Tibial artery (tissue), 4 donors: ENCODE results near the gene SH3TC2.

ENCODE experiments used
- DNase-seq, 2 donors: peaks; one replicate each; pipeline ENCODE4 v3.0.0-alpha.2; 2019
- H3K27ac ChIP-seq, 2 donors: fragments of 200-600 bp; sonication (generic) in 1 of 2; 1 replicate in 1 of 2; 2 replicates in 1 of 2; pipeline ENCODE4 v1.5.1; 2018 to 2019; ENCODE audit warnings: mild to moderate bottlenecking in 1 of 2
- H3K27me3 ChIP-seq, 2 donors: fragments of 200-600 bp; sonication (generic) in 1 of 2; one replicate each; pipeline versions ENCODE4 v1.5.1 to v1.6.0; 2016 to 2019
- H3K36me3 ChIP-seq, 3 donors: fragments of 200-600 bp; sonication (generic) in 2 of 3; one replicate each; pipeline ENCODE4 v1.5.1; 2016 to 2019; ENCODE audit warnings: mild to moderate bottlenecking in 2 of 3
- H3K4me1 ChIP-seq, 4 donors: fragments of 200-600 bp; sonication (generic) in 2 of 4; 1 replicate in 3 of 4; 2 replicates in 1 of 4; pipeline ENCODE4 v1.5.1; 2016 to 2019
- H3K4me3 ChIP-seq, 2 donors: fragments of 200-600 bp; sonication (generic) in 1 of 2; 1 replicate in 1 of 2; 2 replicates in 1 of 2; pipeline ENCODE4 v1.5.1; 2018 to 2019; ENCODE audit warnings: mild to moderate bottlenecking in 2 of 2
- H3K9me3 ChIP-seq, 3 donors: fragments of 200-600 bp; sonication (generic) in 1 of 3; one replicate each; pipeline ENCODE4 v1.5.1; 2016 to 2019
- CTCF ChIP-seq, 2 experiments: fragments of 200-600 bp in 1 of 2; fragments of 450-650 bp in 1 of 2; IDR thresholded peaks; one replicate each; pipeline ENCODE4 v1.5.1; 2017 to 2019; ENCODE audit warnings: antibody characterized with exemption in 2 of 2, mild to moderate bottlenecking in 1 of 2, moderate library complexity in 1 of 2
- intact Hi-C: fragments of 100-400 bp; cut with DNase I; formaldehyde crosslinking; loops from one replicate; pipeline ENCODE4 v1.15.0; 2023; ENCODE audit warnings: low total_unique reads

The SH3TC2 gene

GRCh38 chr5:149007174-149007573 is 55.7 kb downstream of the SH3TC2 start:
- intact Hi-C loops = no loop called here
- TF ChIP-seq CTCF (IDR thresholded peaks at IDR 0.05) = no peak
- Histone ChIP-seq H3K9me3 (no peaks in the 10 kb centered on the region), H3K4me1 (peaks cover 0 to 1% (median under 1%) of the 10 kb centered on the region in 4 donors), H3K4me3 (no peak overlapping the region), H3K36me3 (no peaks in the 10 kb centered on the region), H3K27ac (no peak overlapping the region), H3K27me3 (no peaks in the 10 kb centered on the region)
- DNase-seq = no peak

- no peak overlapping the region for H3K27ac ChIP-seq
- DNase-seq = no peak
- H3K27me3 ChIP-seq = no peaks in the 10 kb centered on the region
- no peak overlapping the region for H3K4me3 ChIP-seq
- H3K36me3 ChIP-seq = no peaks in the 10 kb centered on the region
- TF ChIP-seq CTCF (IDR thresholded peaks at IDR 0.05) = no peak
- H3K4me1 ChIP-seq = peaks cover 0 to 5% (median 1%) of the 10 kb centered on the region in 4 donors
- intact Hi-C loops = no loop called here
- H3K9me3 ChIP-seq = no peaks in the 10 kb centered on the region
These were observed 56.4 kb downstream of the SH3TC2 start for GRCh38 chr5:149006426-149006825.

- intact Hi-C loops = no loop called here
- peaks cover 0 to 5% (median 1%) of the 10 kb centered on the region in 4 donors for H3K4me1 ChIP-seq
- no peaks in the 10 kb centered on the region for H3K27me3 ChIP-seq
- H3K9me3 ChIP-seq = no peaks in the 10 kb centered on the region
- H3K27ac ChIP-seq = no peak overlapping the region
- TF ChIP-seq CTCF (IDR thresholded peaks at IDR 0.05) = no peak
- H3K36me3 ChIP-seq = no peaks in the 10 kb centered on the region
- H3K4me3 ChIP-seq = no peak overlapping the region
- no peak for DNase-seq
These were observed 57.6 kb downstream of the SH3TC2 start for GRCh38 chr5:149005077-149005892.

GRCh38 chr5:149004559-149004958 is 58.3 kb downstream of the SH3TC2 start:
- Histone ChIP-seq H3K9me3 (no peaks in the 10 kb centered on the region), H3K27me3 (no peaks in the 10 kb centered on the region), H3K36me3 (no peaks in the 10 kb centered on the region), H3K27ac (no peak overlapping the region), H3K4me1 (peaks cover 0 to 5% (median 1%) of the 10 kb centered on the region in 4 donors), H3K4me3 (no peak overlapping the region)
- DNase-seq = no peak
- TF ChIP-seq CTCF (IDR thresholded peaks at IDR 0.05) = no peak
- intact Hi-C loops = no loop called here

GRCh38 chr5:149002761-149003689 is 59.8 kb downstream of the SH3TC2 start:
- intact Hi-C loops = no loop called here
- Histone ChIP-seq H3K36me3 (no peaks in the 10 kb centered on the region), H3K4me3 (no peak overlapping the region), H3K9me3 (no peaks in the 10 kb centered on the region), H3K27me3 (no peaks in the 10 kb centered on the region), H3K27ac (no peak overlapping the region), H3K4me1 (peaks cover 0 to 5% (median 1%) of the 10 kb centered on the region in 4 donors)
- DNase-seq = no peak
- TF ChIP-seq CTCF (IDR thresholded peaks at IDR 0.05) = no peak
